ENCODE data around the gene TRNAU1AP. TPM values are rescaled to one million over a fixed set of nuclear protein-coding genes. Genes with fewer than 3 reads are reported as not detected.

TRNAU1AP gene
- total and polyA plus RNA-seq, 2 of the 13 experiments (the other 11 are each of a cell fraction or from before 2014, with no cell fraction given): 29.0 to 42.9 TPM

- TF ChIP-seq BRF2 (CRISPR knock-in tag; IDR thresholded peaks at IDR 0.05) (no peak), MYNN (CRISPR knock-in tag; IDR thresholded peaks at IDR 0.05; ENCODE audit: low read depth) (no peak), GPBP1L1 (CRISPR knock-in tag; IDR thresholded peaks at IDR 0.05) (no peak), ZNF720 (CRISPR knock-in tag; IDR thresholded peaks at IDR 0.05) (no peak), ONECUT2 (CRISPR knock-in tag; IDR thresholded peaks at IDR 0.05) (no peak), ZNF800 (CRISPR knock-in tag; IDR thresholded peaks at IDR 0.05) (0 out of 2 replicates have a peak, but pooled peaks have one; percentile 15), ZSCAN31 (CRISPR knock-in tag; IDR thresholded peaks at IDR 0.05; ENCODE audit: low read depth) (no peak), TRIM22 (IDR thresholded peaks at IDR 0.05) (no peak), SALL2 (CRISPR knock-in tag; IDR thresholded peaks at IDR 0.05) (peak; percentile 81), PAWR (CRISPR knock-in tag; IDR thresholded peaks at IDR 0.05; ENCODE audit: borderline replicate concordance) (no peak), ATF5 (CRISPR knock-in tag; IDR thresholded peaks at IDR 0.05; ENCODE audit: low read depth) (no peak), YY1 (IDR thresholded peaks at IDR 0.05; ENCODE audit: insufficient read depth, insufficient replicate concordance, low read depth, low read length) (peak; percentile 80), ATF3 (CRISPR knock-in tag; IDR thresholded peaks at IDR 0.05) (no peak), DBP (CRISPR knock-in tag; IDR thresholded peaks at IDR 0.05; ENCODE audit: not compliant biosample characterization) (no peak), PLSCR1 (CRISPR knock-in tag; IDR thresholded peaks at IDR 0.05; ENCODE audit: borderline replicate concordance) (no peak), ZNF878 (CRISPR knock-in tag; IDR thresholded peaks at IDR 0.05) (no peak), BATF2 (CRISPR knock-in tag; IDR thresholded peaks at IDR 0.05) (no peak), ZNF264 (CRISPR knock-in tag; IDR thresholded peaks at IDR 0.05) (no peak), KLF16 (CRISPR knock-in tag; IDR thresholded peaks at IDR 0.05) (no peak)
Observed at GRCh38 chr1:28592321-28593071, 39.6 kb downstream of the TRNAU1AP start (continued).
